GM21717 (cell line): ENCODE measurements around the gene DCLK1.

Experiments used
- ATAC-seq: cut with Tn5 transposase; IDR thresholded peaks from one replicate; pipeline ENCODE4 v1.9.1; 2021; ENCODE audit warnings: mild to moderate bottlenecking, moderate library complexity; ENCODE audit not compliant: unreplicated experiment

DCLK1 gene

DNA sequence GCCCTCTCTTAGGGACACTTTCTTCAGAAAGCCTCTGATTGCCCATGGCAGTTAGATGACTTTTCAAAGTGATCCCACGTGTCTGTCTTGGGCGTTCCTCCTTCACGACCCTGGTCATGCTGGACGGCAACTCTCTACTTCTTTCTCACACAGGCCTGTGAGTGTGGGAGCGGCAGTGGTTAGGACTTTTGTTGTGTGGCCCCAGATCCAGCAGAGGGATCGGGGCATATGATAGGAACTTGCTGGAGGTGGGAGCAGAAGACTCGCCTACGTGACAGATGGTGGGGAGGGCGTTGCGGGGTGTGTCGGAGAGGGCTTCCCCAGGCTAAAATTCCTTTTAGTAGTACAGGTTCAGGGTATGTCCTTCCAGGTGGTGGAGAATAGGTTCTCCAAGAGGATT, 365.2 kb downstream of the DCLK1 start:
- ATAC-seq: no peak

GRCh38 chr13:35765366-35765765, 365.8 kb downstream of the DCLK1 start:
- no peak for ATAC-seq

GRCh38 chr13:35764326-35765015, 366.7 kb downstream of the DCLK1 start:
- no peak for ATAC-seq

DNA sequence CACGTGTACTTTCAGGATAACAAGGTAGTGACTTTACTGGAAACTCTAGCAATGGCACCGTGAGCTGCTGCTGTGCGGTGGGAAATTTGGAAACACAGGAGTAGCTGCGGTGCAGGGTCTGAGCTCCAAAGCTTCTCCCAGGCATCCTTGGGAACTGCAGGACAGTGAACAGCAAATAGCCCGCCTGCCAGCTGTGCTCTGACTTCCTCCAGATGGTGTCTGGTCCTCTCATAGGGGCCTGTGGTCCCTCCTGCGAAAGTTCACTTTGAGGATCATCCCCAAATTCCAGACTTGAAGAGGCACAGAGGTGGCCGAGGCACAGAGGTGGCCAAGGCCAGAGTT, 367.4 kb downstream of the DCLK1 start:
- no peak for ATAC-seq

GRCh38 chr13:35763060-35763781, 368.0 kb downstream of the DCLK1 start:
- ATAC-seq: no peak

- ATAC-seq: no peak
These were observed 369.5 kb downstream of the DCLK1 start for GRCh38 chr13:35761440-35762252.

DNA sequence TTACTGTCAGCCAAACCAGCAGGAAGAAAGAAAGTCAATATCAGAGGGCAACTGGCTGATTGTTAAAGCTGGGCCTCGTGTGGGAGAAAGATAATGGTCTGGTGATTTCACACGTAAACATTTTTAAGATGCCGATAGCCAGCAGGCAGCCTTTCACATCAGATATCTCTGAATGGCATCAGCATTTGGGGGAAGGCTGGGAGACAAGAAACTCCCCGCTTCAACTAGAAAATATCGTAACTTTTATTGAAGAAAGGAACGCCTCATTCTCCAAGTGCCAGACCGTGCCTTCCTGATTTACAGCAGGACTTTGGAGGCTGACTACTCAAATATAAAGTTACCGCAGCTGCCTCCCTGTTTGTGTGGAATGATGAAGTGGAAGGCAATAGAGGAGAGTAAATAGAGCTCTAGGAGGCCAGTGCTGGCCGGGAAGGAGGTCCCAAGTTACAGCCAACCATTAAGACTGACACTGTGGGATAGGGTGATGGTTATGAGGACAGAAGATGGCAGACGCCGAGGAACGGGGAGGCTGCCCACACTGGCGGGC, 370.4 kb downstream of the DCLK1 start:
- ATAC-seq: no peak

- ATAC-seq: no peak
These were observed 383.6 kb downstream of the DCLK1 start for GRCh38 chr13:35747594-35747993.

DNA sequence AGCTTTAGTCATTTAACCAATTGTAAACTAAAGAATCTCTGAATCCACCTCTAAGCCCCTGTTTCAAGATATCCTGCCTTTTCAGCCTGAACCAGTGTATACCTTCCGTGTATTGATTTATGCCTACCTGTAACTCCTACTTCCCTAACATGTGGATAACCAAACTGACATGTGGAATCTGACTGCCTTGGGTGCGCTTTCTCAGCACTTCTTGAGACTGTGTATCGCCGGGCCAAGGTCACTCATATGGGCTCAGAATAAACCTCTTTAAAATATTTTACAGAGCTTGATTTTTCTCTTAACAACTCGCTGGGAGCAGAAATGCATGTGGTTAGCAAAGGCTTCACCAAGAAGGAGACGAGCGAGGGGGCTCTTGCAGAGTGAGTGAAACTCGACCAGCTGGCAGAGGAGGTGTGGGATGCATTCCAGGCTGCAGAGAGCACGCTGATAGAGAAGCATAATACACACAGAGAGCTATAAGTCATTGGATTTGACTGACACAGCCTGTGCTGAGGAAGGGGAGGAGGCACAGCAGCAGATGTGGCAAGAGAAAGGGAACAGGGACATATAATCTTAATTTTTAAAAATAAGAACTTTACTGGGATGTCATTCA, 386.5 kb downstream of the DCLK1 start:
- no peak for ATAC-seq

DNA sequence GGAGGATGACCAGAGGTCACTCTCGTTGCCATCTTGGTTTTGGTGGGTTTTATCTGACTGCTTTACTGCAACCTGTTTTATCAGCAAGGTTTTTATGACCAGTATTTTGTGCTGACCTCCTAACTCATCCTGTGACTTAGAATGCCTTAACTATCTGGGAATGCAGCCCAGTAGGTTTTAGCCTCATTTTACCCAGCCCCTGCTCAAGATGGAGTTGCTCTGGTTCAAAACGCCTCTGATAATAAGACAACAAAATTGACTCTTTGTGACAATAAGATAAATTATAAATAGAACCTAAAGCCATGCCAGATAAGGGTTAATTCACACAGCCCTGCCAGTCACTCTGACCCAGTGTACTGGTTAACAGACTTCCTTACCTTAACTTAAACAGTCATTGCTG, 387.0 kb downstream of the DCLK1 start:
- ATAC-seq: no peak

- ATAC-seq: no peak
These were observed 388.0 kb downstream of the DCLK1 start for GRCh38 chr13:35743165-35743564.

DNA sequence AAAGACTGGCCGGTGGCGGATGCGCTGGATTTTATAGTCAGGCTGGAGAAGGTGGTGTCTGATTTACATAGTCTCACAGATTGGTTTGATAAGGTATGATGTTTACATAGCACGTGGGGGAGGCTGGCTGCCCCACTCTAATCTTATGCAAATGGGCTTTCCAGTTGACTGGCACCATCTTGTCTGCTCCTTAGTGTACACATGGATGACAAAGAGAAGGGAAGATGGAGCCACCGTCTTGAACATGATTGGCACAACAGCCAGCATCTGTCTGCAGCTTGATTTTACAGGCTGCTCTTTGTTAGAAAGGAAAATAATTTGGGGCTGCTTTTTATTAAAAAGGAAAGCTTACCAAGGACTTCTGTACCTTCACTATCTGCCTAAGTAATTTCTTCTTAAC, 389.5 kb downstream of the DCLK1 start:
- ATAC-seq: no peak

DNA sequence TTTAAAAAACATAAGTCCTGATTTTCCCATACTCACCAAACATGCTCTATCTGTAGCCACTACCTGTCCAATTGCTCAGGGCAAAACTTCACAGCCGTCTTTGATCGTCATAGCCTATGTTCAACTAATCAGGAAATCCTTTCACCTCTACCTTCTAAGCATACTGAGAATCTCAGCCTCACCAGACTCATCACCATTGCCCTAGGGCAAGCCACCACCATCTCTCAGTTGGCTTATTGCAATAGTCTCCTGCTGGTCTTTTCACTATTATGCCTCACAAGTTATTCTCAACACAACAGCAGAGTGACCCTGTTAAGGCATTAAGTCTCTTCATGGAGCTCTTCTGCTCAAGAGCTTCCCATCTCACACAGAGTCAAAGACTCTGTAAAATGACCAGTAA, 394.3 kb downstream of the DCLK1 start:
- no peak for ATAC-seq

- ATAC-seq: no peak
These were observed 397.4 kb downstream of the DCLK1 start for GRCh38 chr13:35733827-35734226.

- ATAC-seq: no peak
These were observed 398.6 kb downstream of the DCLK1 start for GRCh38 chr13:35732565-35732964.

DNA sequence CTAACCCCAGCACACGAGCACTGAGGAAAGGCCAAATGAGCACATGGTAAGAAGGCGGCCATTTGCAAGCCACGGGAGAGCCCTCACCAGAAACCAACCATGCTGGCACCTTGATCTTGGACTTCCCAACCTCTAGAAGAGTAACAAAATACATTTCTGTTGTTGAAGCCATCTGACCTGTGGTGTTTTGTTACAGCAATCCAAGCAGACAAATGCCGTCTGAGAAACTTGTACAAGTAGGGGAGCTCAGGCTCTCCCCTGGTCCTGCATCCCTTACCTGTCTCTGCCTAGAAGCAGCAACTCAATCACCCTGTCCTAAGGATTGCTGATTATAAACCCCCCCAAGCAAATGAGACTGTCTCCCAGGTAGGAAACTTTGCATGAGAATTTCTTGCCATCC, 399.7 kb downstream of the DCLK1 start:
- no peak for ATAC-seq

- peak; percentile 82 for ATAC-seq
These were observed 401.1 kb downstream of the DCLK1 start for GRCh38 chr13:35729926-35730627.

GRCh38 chr13:35727881-35728280, 403.3 kb downstream of the DCLK1 start:
- ATAC-seq: no peak

DNA sequence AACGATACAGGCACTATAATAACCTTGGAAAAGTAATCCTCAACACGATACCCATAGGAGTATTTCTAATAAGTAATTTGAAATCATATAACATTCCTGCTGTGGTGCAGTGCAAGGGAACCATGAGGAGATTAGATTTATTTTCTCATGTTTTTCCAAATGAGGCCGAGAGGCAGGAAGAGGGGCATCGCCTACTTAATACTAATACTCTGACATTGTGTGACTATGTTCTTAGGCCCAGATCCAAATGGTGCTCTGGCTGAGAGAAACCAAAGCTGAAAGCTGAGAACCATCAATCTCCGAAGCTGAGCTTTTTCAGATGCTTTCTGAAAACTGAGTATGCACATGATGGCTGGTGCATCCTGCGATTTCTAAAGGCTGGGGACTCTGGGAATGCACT, 406.7 kb downstream of the DCLK1 start:
- ATAC-seq: no peak

DNA sequence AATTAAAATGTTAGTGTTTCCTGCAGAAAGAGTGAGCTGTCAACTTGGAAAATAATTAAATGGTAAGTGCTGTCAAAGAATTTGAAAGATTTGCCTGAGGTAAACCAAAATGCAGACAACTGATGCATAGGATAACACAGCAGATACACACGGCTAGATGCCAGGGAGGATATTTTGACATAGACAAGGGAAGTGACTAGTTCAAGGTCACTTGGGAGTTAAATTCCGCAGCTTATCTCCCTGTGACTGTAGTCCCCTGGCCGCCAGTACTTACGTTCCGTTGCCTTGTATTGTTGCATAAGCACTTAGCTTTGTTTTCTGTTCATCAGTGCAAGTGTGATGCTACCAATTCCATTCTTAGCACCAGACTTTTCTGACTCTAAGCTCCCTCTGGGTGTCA, 407.4 kb downstream of the DCLK1 start:
- no peak for ATAC-seq

DNA sequence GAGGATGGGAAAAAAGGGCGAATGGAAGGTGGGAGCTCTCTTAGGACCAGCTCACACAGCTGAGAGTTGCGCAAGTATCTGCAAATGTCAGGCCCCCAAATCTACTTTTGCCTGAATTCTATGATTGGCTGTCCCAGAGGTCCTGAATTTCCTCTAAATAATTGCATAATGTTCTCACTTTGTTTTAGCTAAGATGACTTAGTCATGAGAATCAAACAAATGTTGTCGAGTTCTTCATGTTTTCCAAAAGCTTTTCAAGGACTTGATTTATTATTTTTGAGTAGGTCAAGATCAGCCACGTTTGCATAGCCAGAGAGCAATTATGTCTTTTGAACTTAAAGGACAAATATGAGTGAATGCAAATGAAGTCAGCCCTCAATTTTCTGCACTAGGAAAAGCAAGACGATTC, 408.1 kb downstream of the DCLK1 start:
- no peak for ATAC-seq
